ENCODE data around the gene PIP. TPM values are rescaled to one million over a fixed set of nuclear protein-coding genes. Genes with fewer than 3 reads are reported as not detected.
"Not testable (repeated sequence)": the region's sequence is repeated elsewhere in the genome, so short reads cannot be mapped to it uniquely, and the experiment has no call there.

The PIP gene
- total RNA-seq, 1 experiment from 2014 or later = not detected

DNA sequence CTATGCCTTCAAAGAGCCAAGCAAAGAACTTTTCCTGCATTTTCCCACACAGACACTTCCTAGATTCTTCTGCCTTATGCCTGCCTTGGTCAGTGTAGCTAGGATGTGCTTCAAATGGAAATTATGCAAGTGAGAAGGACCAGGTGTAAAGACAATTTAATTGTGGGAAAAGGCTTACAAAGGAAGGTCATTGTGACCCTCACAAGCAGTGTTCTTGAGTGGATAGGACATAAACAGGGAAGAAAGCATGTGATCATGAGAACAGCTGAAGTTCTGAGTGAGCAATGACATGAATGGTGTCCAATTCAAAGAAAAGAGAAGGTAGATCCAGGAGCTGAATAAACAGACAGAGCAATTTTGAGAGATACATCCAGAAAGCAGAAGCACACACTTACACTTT, 1.3 kb upstream of the PIP start:
- Histone ChIP-seq H3K36me3 (no peaks in the 10 kb centered on the region), H3K9me3 (replicated peaks) (no peaks in the 10 kb centered on the region), H3K27me3 (replicated peaks) (no peaks in the 10 kb centered on the region), H3K4me3 (no peak overlapping the region), H3K27ac (no peak overlapping the region), H3K4me1 (replicated peaks) (peaks cover 25% of the 10 kb centered on the region)
- DNase-seq (ENCODE audit: low read depth in 1 of 2, low spot score in 2 of 2) = no peak

DNA sequence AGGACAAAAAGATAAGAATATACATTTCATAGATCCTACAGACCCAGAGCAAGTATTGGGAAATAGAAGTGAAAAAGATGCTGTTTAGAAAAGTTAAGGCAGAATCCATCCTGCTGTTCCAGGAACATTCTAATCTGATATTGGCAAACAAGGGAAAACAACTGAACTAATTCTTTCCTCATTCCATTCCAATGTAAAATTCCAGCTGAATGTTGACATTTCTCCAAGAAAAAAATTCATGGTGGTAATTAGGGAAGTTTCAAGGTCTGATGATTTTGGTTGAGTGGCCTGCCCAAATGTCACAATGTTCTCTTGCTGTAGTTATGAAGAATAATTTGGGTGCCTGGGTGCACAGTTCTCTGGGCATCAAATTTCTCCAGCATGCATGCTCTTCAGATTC, 15.2 kb downstream of the PIP start:
- DNase-seq (ENCODE audit: low read depth in 1 of 2, low spot score in 2 of 2) = no peak
- Histone ChIP-seq H3K4me3 (no peak overlapping the region), H3K36me3 (no peaks in the 10 kb centered on the region), H3K27me3 (replicated peaks) (no peaks in the 10 kb centered on the region), H3K4me1 (replicated peaks) (no peaks in the 10 kb centered on the region), H3K9me3 (replicated peaks) (0 out of 2 replicates have a peak, but pooled peaks cover 3% of the 10 kb centered on the region), H3K27ac (no peak overlapping the region)

DNA sequence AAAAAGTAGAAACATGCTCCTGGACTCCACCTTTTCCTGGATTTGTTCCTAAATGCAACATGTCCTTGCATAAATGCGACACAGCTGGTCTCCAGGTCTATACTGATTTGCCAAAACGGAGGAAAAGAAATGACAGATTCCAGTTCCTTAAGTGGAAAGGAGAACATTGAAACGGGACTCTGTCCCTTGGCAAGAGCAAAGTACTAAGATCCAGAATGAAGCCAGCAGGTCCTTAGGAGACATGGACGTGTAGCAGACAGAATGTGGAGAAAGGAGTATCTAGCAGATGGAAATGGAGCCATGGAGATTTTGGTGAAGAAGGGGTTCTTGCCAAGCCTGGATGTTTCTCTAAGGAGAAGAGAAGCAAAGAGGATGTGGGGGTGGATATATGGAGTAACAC, 16.2 kb downstream of the PIP start:
- no peak overlapping the region for H3K27ac ChIP-seq
- no peaks in the 10 kb centered on the region for H3K4me1 ChIP-seq (replicated peaks)
- H3K27me3 ChIP-seq (replicated peaks) = no peaks in the 10 kb centered on the region
- no peaks in the 10 kb centered on the region for H3K36me3 ChIP-seq
- H3K4me3 ChIP-seq = no peak overlapping the region
- H3K9me3 ChIP-seq (replicated peaks) = 0 out of 2 replicates have a peak, but pooled peaks cover 3% of the 10 kb centered on the region
- DNase-seq (ENCODE audit: low read depth in 1 of 2, low spot score in 2 of 2) = no peak

DNA sequence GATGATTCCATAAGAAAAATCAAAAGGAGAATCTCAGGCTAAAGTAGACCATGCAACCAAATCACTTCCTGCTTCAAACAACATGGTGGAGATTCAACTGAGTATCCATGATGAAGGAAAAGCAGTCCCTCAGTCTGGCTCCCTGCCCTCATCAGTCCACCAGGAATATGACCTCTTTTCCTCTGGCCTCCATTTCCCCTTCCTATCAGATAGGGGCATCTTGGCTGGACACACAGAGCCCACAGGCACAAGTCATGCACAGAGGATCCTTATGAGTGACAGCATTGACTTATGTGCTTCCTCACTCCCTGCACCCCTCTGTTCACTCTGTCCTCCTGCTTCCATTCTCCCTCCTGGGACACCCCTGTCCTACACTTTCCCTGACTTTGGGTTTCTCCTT, 16.8 kb downstream of the PIP start:
- Histone ChIP-seq H3K27ac (no peak overlapping the region), H3K4me1 (replicated peaks) (no peaks in the 10 kb centered on the region), H3K4me3 (no peak overlapping the region), H3K36me3 (no peaks in the 10 kb centered on the region), H3K27me3 (replicated peaks) (no peaks in the 10 kb centered on the region), H3K9me3 (replicated peaks) (0 out of 2 replicates have a peak, but pooled peaks cover 3% of the 10 kb centered on the region)
- DNase-seq (ENCODE audit: low read depth in 1 of 2, low spot score in 2 of 2) = no peak

DNA sequence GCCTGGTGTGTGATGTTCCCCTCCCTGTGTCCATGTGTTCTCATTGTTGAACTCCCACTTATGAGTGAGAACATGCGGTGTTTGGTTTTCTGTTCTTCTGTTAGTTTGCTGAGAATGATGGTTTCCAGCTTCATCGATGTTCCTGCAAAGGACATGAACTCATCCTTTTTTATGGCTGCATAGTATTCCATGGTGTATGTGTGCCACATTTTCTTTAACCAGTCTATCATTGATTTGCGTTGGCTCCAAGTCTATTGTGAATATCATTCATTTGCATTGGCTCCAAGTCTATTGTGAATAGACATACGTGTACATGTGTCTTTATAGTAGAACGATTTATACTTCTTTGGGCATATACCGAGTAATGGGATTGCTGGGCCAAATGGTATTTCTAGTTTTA, 18.8 kb downstream of the PIP start:
- not testable (repeated sequence) for DNase-seq (ENCODE audit: low read depth in 1 of 2, low spot score in 2 of 2); H3K4me3 ChIP-seq

DNA sequence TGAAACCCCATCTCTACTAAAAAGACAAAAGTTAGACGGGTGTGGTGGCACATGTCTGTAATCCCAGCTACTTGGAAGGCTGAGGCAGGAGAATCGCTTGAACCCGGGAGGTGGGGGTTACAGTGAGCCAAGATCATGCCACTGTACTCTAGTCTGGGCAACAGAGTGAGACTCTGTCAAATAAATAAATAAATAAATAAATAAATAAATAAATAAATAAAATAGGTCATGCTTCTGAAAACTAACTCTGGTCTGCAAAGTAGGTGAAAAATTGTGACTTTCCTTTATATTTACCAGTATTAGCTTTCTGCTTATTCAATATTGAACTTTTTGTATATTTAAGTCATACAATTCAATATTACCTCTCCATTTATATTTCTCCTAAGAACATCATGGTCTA, 26.7 kb downstream of the PIP start:
- H3K27me3 ChIP-seq (replicated peaks); H3K36me3 ChIP-seq; H3K4me1 ChIP-seq (replicated peaks); H3K27ac ChIP-seq; H3K4me3 ChIP-seq; H3K9me3 ChIP-seq (replicated peaks); DNase-seq (ENCODE audit: low read depth in 1 of 2, low spot score in 2 of 2): not testable (repeated sequence)

More for the DNA sequence above, 18.8 kb downstream of the PIP start:
- not testable (repeated sequence) for H3K36me3 ChIP-seq; H3K4me1 ChIP-seq (replicated peaks); H3K27ac ChIP-seq; H3K9me3 ChIP-seq (replicated peaks); H3K27me3 ChIP-seq (replicated peaks)

DNA sequence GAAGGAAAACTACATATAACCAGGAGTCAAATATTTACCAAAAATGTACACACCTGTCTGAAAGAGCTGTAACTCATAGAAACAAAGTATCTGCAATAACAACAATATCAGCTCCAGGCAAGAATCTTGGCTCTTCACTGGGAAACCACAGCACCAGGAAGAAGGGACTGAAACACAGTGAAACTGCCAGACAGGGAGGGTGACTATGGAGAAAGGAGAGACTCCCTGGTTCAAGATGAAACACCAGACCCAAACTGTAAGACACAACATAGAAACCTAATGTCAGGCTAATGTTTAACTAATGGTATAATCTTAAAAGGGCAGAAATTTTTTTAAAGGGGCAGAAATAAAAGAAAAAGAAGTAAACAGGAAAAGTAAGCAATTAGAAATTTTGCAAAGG, 39.8 kb downstream of the PIP start:
- no peak overlapping the region for H3K27ac ChIP-seq
- H3K36me3 ChIP-seq = no peaks in the 10 kb centered on the region
- no peak overlapping the region for H3K4me3 ChIP-seq
- H3K4me1 ChIP-seq (replicated peaks) = no peaks in the 10 kb centered on the region
- DNase-seq (ENCODE audit: low read depth in 1 of 2, low spot score in 2 of 2) = no peak
- no peaks in the 10 kb centered on the region for H3K9me3 ChIP-seq (replicated peaks)
- no peaks in the 10 kb centered on the region for H3K27me3 ChIP-seq (replicated peaks)

DNA sequence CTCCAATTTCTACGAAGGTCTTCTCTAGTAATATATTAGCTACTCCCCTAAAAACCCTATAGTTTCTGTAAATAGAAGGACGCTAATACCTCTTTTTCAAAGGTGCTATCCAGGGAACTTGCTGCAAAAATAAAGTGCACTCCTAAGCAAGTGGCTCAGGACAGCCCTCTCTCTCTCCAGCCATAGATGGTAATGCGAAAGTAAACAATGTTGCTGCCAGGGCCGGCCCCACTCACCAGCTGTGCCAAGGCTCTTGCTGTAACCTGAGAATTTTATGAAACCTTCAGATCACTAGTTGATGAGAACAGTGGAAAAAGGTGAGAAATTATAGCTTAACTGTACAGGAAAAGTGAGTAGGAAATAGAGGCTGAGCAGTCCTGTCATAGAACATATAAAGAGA, 40.5 kb downstream of the PIP start:
- Histone ChIP-seq H3K4me3 (peak overlapping the region; percentile 13; the same call in 1 of the 2 replicates), H3K27me3 (replicated peaks) (no peaks in the 10 kb centered on the region), H3K27ac (no peak overlapping the region), H3K36me3 (no peaks in the 10 kb centered on the region), H3K4me1 (replicated peaks) (no peaks in the 10 kb centered on the region), H3K9me3 (replicated peaks) (no peaks in the 10 kb centered on the region)
- DNase-seq (ENCODE audit: low read depth in 1 of 2, low spot score in 2 of 2) = peak in 1 of 2 experiments; percentile 18

DNA sequence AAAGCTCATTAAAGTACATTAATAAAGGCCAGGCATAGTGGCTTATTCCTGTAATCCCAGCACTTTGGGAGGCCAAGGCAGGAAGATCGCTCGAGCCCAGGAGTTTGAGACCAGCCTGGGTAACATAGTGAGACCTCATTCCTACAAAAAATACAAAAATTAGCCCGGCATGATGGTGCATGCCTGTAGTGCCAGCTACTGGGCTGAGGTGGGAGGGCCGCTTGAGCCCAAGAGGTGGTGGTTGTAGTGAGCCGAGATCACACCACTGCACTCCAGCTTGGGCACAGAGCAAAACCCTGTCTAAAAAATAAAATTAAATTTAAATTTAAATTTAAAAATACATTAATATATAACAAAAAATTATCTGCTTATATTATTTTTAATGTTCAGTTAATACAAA, 44.3 kb downstream of the PIP start:
- no peaks in the 10 kb centered on the region for H3K36me3 ChIP-seq
- H3K27me3 ChIP-seq (replicated peaks) = no peaks in the 10 kb centered on the region
- no peaks in the 10 kb centered on the region for H3K4me1 ChIP-seq (replicated peaks)
- H3K27ac ChIP-seq = no peak overlapping the region
- DNase-seq (ENCODE audit: low read depth in 1 of 2, low spot score in 2 of 2) = no peak
- peaks cover 2% of the 10 kb centered on the region; the same call in 1 of the 2 replicates for H3K9me3 ChIP-seq (replicated peaks)
- no peak overlapping the region for H3K4me3 ChIP-seq

DNA sequence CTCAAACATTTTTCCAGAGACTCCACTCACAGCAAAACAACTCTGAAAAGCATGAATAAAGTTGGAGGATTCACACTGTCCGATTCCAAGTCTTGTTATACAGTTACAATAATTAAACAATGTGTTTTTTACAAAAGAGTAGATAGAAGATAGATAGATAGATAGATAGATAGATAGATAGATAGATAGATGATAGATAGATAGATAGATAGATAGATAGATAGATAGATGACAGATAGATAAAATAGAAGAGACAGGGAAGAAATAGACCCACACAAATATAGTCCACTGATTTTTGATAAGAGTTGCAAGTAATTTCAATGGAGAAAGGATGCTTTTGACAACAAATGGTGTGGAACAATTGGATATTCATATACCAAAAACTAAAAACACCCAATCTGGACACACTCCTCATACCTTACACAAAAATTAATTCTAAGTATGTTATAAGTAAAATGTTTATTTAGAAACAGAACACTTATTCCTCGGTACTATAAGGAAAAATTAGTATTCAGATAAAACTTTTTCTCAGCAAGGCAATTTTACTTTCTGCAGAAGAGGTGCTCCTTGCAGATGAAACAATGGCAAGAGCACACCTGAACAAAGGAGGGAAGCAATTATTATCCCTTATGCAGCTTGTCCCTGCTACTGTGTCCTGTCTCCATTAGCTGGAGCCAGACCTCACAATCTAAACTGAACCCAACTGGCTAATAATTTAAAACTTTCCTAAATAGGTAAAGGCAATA, 45.7 kb downstream of the PIP start:
- Histone ChIP-seq H3K36me3 (no peaks in the 10 kb centered on the region), H3K4me1 (replicated peaks) (no peaks in the 10 kb centered on the region), H3K9me3 (replicated peaks) (peaks cover 2% of the 10 kb centered on the region; the same call in 1 of the 2 replicates), H3K27me3 (replicated peaks) (no peaks in the 10 kb centered on the region), H3K4me3 (no peak overlapping the region), H3K27ac (no peak overlapping the region)
- no peak for DNase-seq (ENCODE audit: low read depth in 1 of 2, low spot score in 2 of 2)

DNA sequence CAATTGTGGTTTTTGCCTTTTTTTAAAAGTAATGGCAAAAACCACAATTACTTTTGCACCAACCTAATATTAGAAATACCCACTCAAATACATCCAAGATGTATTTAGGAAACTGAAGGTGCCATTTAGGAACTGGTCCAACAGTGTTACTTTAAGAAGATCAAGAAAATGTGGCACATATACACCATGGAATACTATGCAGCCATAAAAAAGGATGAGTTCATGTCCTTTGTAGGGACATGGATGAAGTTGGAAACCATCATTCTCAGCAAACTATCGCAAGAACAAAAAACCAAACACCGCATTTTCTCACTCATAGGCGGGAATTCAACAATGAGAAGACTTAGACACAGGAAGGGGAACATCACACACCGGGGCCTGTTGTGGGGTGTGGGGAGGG, 48.9 kb downstream of the PIP start:
- not testable (repeated sequence) for H3K9me3 ChIP-seq (replicated peaks); DNase-seq (ENCODE audit: low read depth in 1 of 2, low spot score in 2 of 2); H3K27ac ChIP-seq; H3K4me3 ChIP-seq; H3K36me3 ChIP-seq; H3K27me3 ChIP-seq (replicated peaks); H3K4me1 ChIP-seq (replicated peaks)

DNA sequence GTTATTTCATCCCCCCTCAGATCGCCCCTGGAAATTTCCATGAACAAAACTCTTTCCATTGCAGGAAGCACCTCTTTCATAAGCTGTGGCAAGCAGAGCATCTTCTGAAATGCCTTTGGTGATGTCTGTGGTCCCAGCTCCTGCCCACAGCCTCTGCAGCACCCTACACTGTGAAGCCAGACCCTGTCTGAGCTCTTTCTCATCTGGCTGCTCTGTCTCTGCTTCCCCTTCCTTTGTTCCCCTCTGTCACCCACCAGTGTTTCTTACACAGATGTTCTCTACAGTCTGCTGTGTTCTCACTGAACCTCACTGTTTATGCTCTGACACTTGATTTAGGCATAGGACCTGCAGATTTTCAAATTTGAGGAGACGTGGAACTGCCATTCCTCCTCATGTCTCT, 49.5 kb downstream of the PIP start:
- Histone ChIP-seq H3K4me1 (replicated peaks) (no peaks in the 10 kb centered on the region), H3K9me3 (replicated peaks) (peaks cover 2% of the 10 kb centered on the region; the same call in 1 of the 2 replicates), H3K36me3 (no peaks in the 10 kb centered on the region), H3K27me3 (replicated peaks) (no peaks in the 10 kb centered on the region), H3K4me3 (no peak overlapping the region), H3K27ac (no peak overlapping the region)
- DNase-seq (ENCODE audit: low read depth in 1 of 2, low spot score in 2 of 2) = no peak

DNA sequence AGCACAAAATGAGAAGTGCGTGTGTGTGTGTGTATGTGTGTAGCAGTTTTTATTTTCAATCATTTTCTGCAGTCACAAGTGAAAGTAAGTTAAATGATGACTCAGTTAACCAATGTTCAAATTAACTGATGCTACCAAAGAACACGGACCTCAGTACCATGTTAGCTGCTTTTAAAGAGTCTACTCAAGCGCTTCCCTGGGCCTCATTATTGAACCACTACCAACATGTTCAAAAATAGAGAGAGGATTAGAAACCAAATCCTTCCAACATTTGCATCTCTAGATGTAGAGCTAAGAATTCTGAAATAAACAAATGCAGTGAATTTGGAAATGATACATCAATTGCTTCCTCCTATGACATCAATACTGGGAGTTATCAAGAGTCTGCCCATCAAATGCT, 51.1 kb downstream of the PIP start, which contains the start of gene TAS2R39:
TAS2R39 (plus strand) TSS at position 396 of the 400 bp plus-strand sequence; CDS start at position 396, 0 bp downstream.
- Histone ChIP-seq H3K27me3 (replicated peaks) (no peaks in the 10 kb centered on the region), H3K36me3 (no peaks in the 10 kb centered on the region), H3K27ac (no peak within 1 kb of the TSS), H3K4me1 (replicated peaks) (no peaks in the 10 kb centered on the region), H3K4me3 (no peak within 1 kb of the TSS), H3K9me3 (replicated peaks) (peaks cover 2% of the 10 kb centered on the region; the same call in 1 of the 2 replicates)
- no peak for DNase-seq (ENCODE audit: low read depth in 1 of 2, low spot score in 2 of 2)

DNA sequence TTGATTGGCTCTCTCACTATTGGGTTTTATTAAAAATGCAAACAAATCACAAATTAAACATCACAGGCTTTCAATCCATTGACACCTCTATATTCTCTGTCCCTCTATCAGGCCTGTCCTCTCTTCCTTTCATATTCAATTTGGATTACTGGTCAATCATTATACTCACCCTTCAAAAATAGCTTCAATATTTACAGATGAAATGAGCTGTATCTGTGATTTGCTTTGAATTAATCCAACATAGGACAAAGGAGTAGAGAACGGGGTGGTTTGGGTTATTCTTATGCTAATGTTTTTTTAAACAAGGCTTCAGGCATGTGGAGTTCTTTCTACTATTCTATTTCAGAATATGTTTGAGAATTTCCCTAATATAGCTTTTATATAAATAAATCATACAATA, 53.7 kb downstream of the PIP start:
- no peak overlapping the region for H3K4me3 ChIP-seq
- H3K36me3 ChIP-seq = no peaks in the 10 kb centered on the region
- H3K9me3 ChIP-seq (replicated peaks) = no peaks in the 10 kb centered on the region
- no peak overlapping the region for H3K27ac ChIP-seq
- no peaks in the 10 kb centered on the region for H3K27me3 ChIP-seq (replicated peaks)
- no peaks in the 10 kb centered on the region for H3K4me1 ChIP-seq (replicated peaks)
- no peak for DNase-seq (ENCODE audit: low read depth in 1 of 2, low spot score in 2 of 2)

DNA sequence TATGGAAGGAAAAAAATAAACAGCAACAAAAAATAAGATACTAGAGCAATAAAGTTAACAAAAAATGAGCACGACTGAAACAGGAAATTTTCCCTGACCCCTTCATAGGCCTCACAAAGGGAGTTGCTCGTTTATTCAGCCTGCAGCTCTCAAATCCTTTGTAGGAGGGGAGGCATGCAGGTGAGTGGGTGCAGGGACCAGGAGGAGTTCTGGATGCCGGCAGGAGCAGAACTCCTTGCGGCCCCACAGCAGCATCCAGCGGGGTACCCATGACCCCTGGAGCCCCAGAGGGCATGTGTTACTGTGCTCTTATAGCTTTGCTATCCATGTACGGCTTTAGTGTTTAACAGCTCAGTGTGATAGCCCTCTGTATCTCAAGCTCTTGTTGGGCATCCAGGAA, 57.1 kb downstream of the PIP start:
- Histone ChIP-seq H3K36me3 (no peaks in the 10 kb centered on the region), H3K27ac (no peak overlapping the region), H3K4me1 (replicated peaks) (no peaks in the 10 kb centered on the region), H3K27me3 (replicated peaks) (no peaks in the 10 kb centered on the region), H3K4me3 (no peak overlapping the region), H3K9me3 (replicated peaks) (no peaks in the 10 kb centered on the region)
- DNase-seq (ENCODE audit: low read depth in 1 of 2, low spot score in 2 of 2) = no peak

Data from SJSA1 (cell line).